ENCODE measurements around the gene REL. TPM values are rescaled to one million over a fixed set of nuclear protein-coding genes. Genes with fewer than 3 reads are reported as not detected.
"Not testable (repeated sequence)": the region's sequence is repeated elsewhere in the genome, so short reads cannot be mapped to it uniquely, and the experiment has no call there.

REL gene
- total and polyA plus RNA-seq, 7 donors, result 1.2 to 14.7 (median 11.0) TPM

DNA sequence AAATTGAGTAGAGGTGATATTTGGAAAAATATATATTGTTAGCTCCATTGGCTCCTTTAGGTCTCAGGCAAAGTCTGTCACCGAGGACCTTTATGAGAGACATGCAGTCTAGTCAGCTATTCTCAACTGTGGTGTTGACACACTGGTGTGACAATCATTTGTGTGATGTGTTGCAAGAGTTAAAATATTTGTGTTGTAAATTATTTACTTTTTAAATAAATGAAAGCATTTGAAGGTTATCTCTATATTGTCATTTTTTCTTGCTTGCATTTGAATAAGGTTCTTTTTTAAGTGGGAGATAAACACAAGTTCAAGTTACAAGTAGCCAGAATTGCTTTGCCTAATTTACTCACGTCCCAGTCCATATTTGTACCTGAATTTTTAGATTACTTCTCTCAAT is 4.3 kb downstream of the REL start:
- intact Hi-C loops (cut with DNase I), result loop anchor here (10.0 kb wide), 1 partner anchor 649 kb away; the partner anchor contains the start of gene XPO1
- DNase-seq, result no peak
- no peak overlapping the region for H3K4me3 ChIP-seq
- peak overlapping the region in 1 of 4 donors; percentile 98 for H3K27ac ChIP-seq
- H3K27me3 ChIP-seq, result no peaks in the 10 kb centered on the region
- no peaks in the 10 kb centered on the region for H3K36me3 ChIP-seq
- peaks cover 0 to 46% (median 26%) of the 10 kb centered on the region in 4 donors for H3K4me1 ChIP-seq
- TF ChIP-seq POLR2A (IDR thresholded peaks at IDR 0.05) (no peak), POLR2AphosphoS5 (IDR thresholded peaks at IDR 0.05) (no peak), EP300 (IDR thresholded peaks at IDR 0.05) (no peak)
- TF ChIP-seq, protein P1, sequence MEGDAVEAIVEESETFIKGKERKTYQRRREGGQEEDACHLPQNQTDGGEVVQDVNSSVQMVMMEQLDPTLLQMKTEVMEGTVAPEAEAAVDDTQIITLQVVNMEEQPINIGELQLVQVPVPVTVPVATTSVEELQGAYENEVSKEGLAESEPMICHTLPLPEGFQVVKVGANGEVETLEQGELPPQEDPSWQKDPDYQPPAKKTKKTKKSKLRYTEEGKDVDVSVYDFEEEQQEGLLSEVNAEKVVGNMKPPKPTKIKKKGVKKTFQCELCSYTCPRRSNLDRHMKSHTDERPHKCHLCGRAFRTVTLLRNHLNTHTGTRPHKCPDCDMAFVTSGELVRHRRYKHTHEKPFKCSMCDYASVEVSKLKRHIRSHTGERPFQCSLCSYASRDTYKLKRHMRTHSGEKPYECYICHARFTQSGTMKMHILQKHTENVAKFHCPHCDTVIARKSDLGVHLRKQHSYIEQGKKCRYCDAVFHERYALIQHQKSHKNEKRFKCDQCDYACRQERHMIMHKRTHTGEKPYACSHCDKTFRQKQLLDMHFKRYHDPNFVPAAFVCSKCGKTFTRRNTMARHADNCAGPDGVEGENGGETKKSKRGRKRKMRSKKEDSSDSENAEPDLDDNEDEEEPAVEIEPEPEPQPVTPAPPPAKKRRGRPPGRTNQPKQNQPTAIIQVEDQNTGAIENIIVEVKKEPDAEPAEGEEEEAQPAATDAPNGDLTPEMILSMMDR (IDR thresholded peaks at IDR 0.05), result no peak
- no peaks in the 10 kb centered on the region for H3K9me3 ChIP-seq
- WGBS, 2 donors, result 19 to 33% methylated on average over 2 of the region's 2 CpGs

DNA sequence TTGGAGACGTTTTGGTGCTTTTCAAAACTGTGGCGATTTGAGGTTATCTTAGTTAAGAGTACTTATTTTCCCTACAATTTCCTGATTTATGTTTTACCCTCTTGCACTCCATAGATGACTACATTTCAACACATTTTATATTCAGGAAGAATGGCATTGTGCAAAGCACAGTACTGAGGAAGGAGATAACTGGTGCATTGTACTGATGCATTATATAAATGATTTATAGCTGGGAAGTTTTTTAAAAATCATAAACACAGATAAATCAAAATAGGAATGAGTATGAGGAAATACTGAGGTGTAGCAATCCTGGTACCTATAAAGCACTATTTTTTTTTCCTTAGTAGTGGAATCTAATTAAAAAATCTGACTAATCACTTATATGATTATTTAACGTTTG is 5.6 kb downstream of the REL start:
- TF ChIP-seq EP300 (IDR thresholded peaks at IDR 0.05), result no peak
- TF ChIP-seq POLR2AphosphoS5 (IDR thresholded peaks at IDR 0.05), result no peak
- TF ChIP-seq, protein P1 (IDR thresholded peaks at IDR 0.05), result no peak
- no peak for TF ChIP-seq POLR2A (IDR thresholded peaks at IDR 0.05)
- H3K4me3 ChIP-seq, result no peak overlapping the region
- H3K27me3 ChIP-seq, result no peaks in the 10 kb centered on the region
- H3K36me3 ChIP-seq, result peaks cover 0 to 2% (median 0%) of the 10 kb centered on the region in 4 donors
- H3K4me1 ChIP-seq, result peaks cover 0 to 46% (median 26%) of the 10 kb centered on the region in 4 donors
- H3K9me3 ChIP-seq, result no peaks in the 10 kb centered on the region
- 30 to 41% methylated on average over 3 of the region's 3 CpGs for WGBS, 2 donors
- H3K27ac ChIP-seq, result no peak overlapping the region
- no peak for DNase-seq
- intact Hi-C loops (cut with DNase I), result loop anchor here (10.0 kb wide), 1 partner anchor 648 kb away; the partner anchor contains the start of gene XPO1

DNA sequence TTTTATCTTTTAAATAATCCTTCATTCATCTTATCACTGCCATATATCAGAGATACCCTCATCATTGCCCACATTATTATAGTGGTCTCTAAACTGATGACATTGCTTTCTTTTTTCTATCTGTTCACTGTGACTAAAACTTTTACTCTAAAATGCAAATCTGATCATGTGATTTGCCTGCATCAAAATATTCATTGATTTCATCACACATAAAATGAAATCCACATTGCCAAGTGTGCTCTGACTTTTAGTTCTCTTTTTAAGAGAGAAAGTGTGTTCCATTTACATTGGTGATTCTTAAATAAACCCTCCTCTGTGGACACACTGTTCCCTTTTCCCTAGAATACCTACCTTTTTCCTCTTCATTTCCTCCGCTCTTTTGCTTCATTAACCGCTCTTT is 7.5 kb downstream of the REL start:
- intact Hi-C loops (cut with DNase I), result loop anchor here (10.0 kb wide), 1 partner anchor 646 kb away; the partner anchor contains the start of gene XPO1
- TF ChIP-seq POLR2AphosphoS5 (IDR thresholded peaks at IDR 0.05) (no peak), POLR2A (IDR thresholded peaks at IDR 0.05) (no peak), EP300 (IDR thresholded peaks at IDR 0.05) (no peak)
- TF ChIP-seq, protein P1 (IDR thresholded peaks at IDR 0.05), result no peak
- Histone ChIP-seq H3K27me3 (no peaks in the 10 kb centered on the region), H3K4me1 (peaks cover 0 to 29% (median 16%) of the 10 kb centered on the region in 4 donors), H3K27ac (no peak overlapping the region), H3K4me3 (no peak overlapping the region), H3K36me3 (peaks cover 0 to 9% (median 2%) of the 10 kb centered on the region in 4 donors), H3K9me3 (no peaks in the 10 kb centered on the region)
- 98% methylated on average over 2 of the region's 2 CpGs for WGBS, 2 donors
- DNase-seq, result no peak

DNA sequence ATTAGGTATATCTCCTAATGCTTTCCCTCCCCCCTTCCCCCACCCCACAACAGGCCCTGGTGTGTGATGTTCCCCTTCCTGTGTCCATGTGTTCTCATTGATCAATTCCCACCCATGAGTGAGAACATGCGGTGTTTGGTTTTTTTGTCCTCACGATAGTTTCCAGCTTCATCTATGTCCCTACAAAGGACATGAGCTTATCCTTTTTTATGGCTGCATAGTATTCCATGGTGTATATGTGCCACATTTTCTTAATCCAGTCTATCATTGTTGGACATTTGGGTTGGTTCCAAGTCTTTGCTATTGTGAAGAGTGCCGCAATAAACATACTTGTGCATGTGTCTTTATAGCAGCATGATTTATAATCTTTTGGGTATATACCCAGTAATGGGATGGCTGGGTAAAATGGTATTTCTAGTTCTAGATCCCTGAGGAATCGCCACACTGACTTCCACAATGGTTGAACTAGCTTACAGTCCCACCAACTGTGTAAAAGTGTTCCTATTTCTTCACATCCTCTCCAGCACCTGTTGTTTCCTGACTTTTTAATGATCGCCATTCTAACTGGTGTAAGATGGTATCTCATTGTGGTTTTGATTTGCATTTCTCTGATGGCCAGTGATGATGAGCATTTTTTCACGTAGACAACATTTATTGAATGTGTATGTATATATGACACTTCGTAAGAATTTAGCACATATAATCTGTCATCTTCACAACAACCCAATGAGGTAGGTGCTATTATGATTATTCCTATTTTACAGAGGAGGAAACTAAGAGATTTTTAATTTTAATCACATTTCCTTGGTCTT is 8.4 kb downstream of the REL start:
- 91 to 93% methylated on average over 7 of the region's 7 CpGs for WGBS, 2 donors
- not testable (repeated sequence) for H3K27me3 ChIP-seq, H3K27ac ChIP-seq, H3K4me3 ChIP-seq, DNase-seq, H3K9me3 ChIP-seq
- intact Hi-C loops (cut with DNase I), result loop anchor here (10.0 kb wide), 1 partner anchor 645 kb away; the partner anchor contains the start of gene XPO1
- Histone ChIP-seq H3K4me1 (peaks cover 0 to 22% (median 10%) of the 10 kb centered on the region in 4 donors), H3K36me3 (peaks cover 0 to 15% (median 2%) of the 10 kb centered on the region in 4 donors)

DNA sequence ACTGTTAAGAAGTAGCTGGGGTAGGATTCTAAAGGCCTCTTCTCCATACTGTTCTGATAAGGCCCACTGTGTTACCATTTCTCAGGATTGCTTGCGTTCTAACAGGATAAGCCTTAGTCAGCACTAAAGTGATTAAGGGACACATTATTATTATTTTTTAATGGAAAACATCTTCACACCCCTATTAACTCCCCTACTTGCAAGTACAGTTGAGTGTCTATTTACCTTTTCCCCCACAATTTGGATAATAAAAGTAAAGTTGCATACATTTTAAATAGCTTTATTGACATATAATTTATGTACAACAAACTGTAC is 9.0 kb downstream of the REL start:
- intact Hi-C loops (cut with DNase I), result no loop called here
- no peak overlapping the region for H3K27ac ChIP-seq
- H3K4me3 ChIP-seq, result no peak overlapping the region
- H3K9me3 ChIP-seq, result no peaks in the 10 kb centered on the region
- TF ChIP-seq EP300 (IDR thresholded peaks at IDR 0.05) (no peak), POLR2A (IDR thresholded peaks at IDR 0.05) (no peak), POLR2AphosphoS5 (IDR thresholded peaks at IDR 0.05) (no peak)
- TF ChIP-seq, protein P1 (IDR thresholded peaks at IDR 0.05), result no peak
- H3K27me3 ChIP-seq, result no peaks in the 10 kb centered on the region
- DNase-seq, result no peak
- 98 to 100% methylated on average over 1 of the region's 1 CpG for WGBS, 2 donors
- peaks cover 0 to 16% (median 7%) of the 10 kb centered on the region in 4 donors for H3K4me1 ChIP-seq
- peaks cover 0 to 21% (median 4%) of the 10 kb centered on the region in 4 donors for H3K36me3 ChIP-seq

Measured in sigmoid colon (tissue), 7 donors.